H9 (cell line): ENCODE data around the gene GGCT. TPM values are rescaled to one million over a fixed set of nuclear protein-coding genes. Genes with fewer than 3 reads are reported as not detected.

Source experiments
- DNase-seq: peaks from one replicate; pipeline ENCODE4 v3.0.0-alpha.2; 2017
- H2AFZ ChIP-seq: one replicate; pipeline ENCODE4 v1.6.1; 2013; ENCODE audit warnings: mild to moderate bottlenecking, low read length, control low read depth, moderate library complexity
- H2AK5ac ChIP-seq: 2 replicates; pipeline ENCODE4 v1.6.1; 2013; ENCODE audit warnings: low read length, control low read depth, mixed read lengths; ENCODE audit not compliant: insufficient read length
- H2BK120ac ChIP-seq: one replicate; pipeline ENCODE4 v1.6.1; 2013; ENCODE audit warnings: low read depth, mild to moderate bottlenecking, low read length, control low read depth, inconsistent platforms; ENCODE audit not compliant: poor library complexity, severe bottlenecking
- H2BK12ac ChIP-seq: 2 replicates; pipeline ENCODE4 v1.6.1; 2013; ENCODE audit warnings: low read length, control low read depth, mixed read lengths, low read depth; ENCODE audit not compliant: insufficient read length
- H2BK15ac ChIP-seq: 2 replicates; pipeline ENCODE4 v1.6.1; 2013; ENCODE audit warnings: low read depth, low read length, control low read depth
- H2BK20ac ChIP-seq: one replicate; pipeline ENCODE4 v1.6.1; 2013; ENCODE audit warnings: low read depth, mild to moderate bottlenecking, low read length, control low read depth, inconsistent platforms; ENCODE audit not compliant: poor library complexity, severe bottlenecking
- H2BK5ac ChIP-seq: 2 replicates; pipeline ENCODE4 v1.6.1; 2013; ENCODE audit warnings: low read length, control low read depth, mixed read lengths; ENCODE audit not compliant: insufficient read length
- H3K14ac ChIP-seq: 2 replicates; pipeline ENCODE4 v1.6.1; 2013; ENCODE audit warnings: low read length, control low read depth; ENCODE audit not compliant: insufficient read depth
- H3K18ac ChIP-seq: 2 replicates; pipeline ENCODE4 v1.6.1; 2013; ENCODE audit warnings: low read depth, mild to moderate bottlenecking, mixed read lengths, low read length, control low read depth; ENCODE audit not compliant: insufficient read length
- H3K23ac ChIP-seq: 2 replicates; pipeline ENCODE4 v1.6.1; 2013; ENCODE audit warnings: low read length, control low read depth, mixed read lengths, low read depth; ENCODE audit not compliant: insufficient read length
- H3K23me2 ChIP-seq: 2 replicates; pipeline ENCODE4 v1.6.1; 2013; ENCODE audit warnings: low read depth, mild to moderate bottlenecking, mixed read lengths, low read length, control low read depth; ENCODE audit not compliant: insufficient read length, poor library complexity, severe bottlenecking
- H3K27ac ChIP-seq: 2 replicates; pipeline ENCODE4 v1.5.1; 2013; ENCODE audit warnings: low read length, control low read depth, mixed read lengths, low read depth; ENCODE audit not compliant: insufficient read length
- H3K27me3 ChIP-seq: 2 replicates; pipeline ENCODE4 v1.6.1; 2013; ENCODE audit warnings: low read length, control low read depth, inconsistent platforms; ENCODE audit not compliant: insufficient read depth
- H3K4ac ChIP-seq: 2 replicates; pipeline ENCODE4 v1.6.1; 2013; ENCODE audit warnings: low read depth, mild to moderate bottlenecking, control low read depth, inconsistent platforms, low read length, moderate library complexity
- H3K4me1 ChIP-seq: 2 replicates; pipeline ENCODE4 v1.6.1; 2013; ENCODE audit warnings: low read length, control low read depth, inconsistent platforms; ENCODE audit not compliant: insufficient read depth
- H3K4me2 ChIP-seq: 2 replicates; pipeline ENCODE4 v1.6.1; 2013; ENCODE audit warnings: low read length, control low read depth, mixed read lengths; ENCODE audit not compliant: insufficient read length, insufficient read depth
- H3K56ac ChIP-seq: 2 replicates; pipeline ENCODE4 v1.6.1; 2013; ENCODE audit warnings: low read depth, mild to moderate bottlenecking, mixed read lengths, low read length, control low read depth; ENCODE audit not compliant: insufficient read length
- H3K79me1 ChIP-seq: 2 replicates; pipeline ENCODE4 v1.6.1; 2013; ENCODE audit warnings: low read depth, mild to moderate bottlenecking, moderate library complexity, low read length, control low read depth, inconsistent platforms; ENCODE audit not compliant: insufficient read depth, poor library complexity, severe bottlenecking
- H3K79me2 ChIP-seq: 2 replicates; pipeline ENCODE4 v1.6.1; 2013; ENCODE audit warnings: low read length, control low read depth, inconsistent platforms; ENCODE audit not compliant: insufficient read depth
- H3K9ac ChIP-seq: 2 replicates; pipeline ENCODE4 v1.6.1; 2013; ENCODE audit warnings: low read length, control low read depth, mixed read lengths; ENCODE audit not compliant: insufficient read length; ENCODE audit errors: extremely low read depth
- H3K9me3 ChIP-seq: one replicate; pipeline ENCODE4 v1.6.1; 2013; ENCODE audit warnings: low read depth, low read length, inconsistent platforms; ENCODE audit not compliant: control insufficient read depth
- H3T11ph ChIP-seq: one replicate; pipeline ENCODE4 v1.6.1; 2013; ENCODE audit warnings: mild to moderate bottlenecking, low read length, control low read depth, inconsistent platforms
- H4K20me1 ChIP-seq: one replicate; pipeline ENCODE4 v1.6.1; 2013; ENCODE audit not compliant: control insufficient read depth, insufficient read length, insufficient read depth
- H4K5ac ChIP-seq: 2 replicates; pipeline ENCODE4 v1.6.1; 2013; ENCODE audit warnings: low read depth, mild to moderate bottlenecking, mixed read lengths, low read length, control low read depth; ENCODE audit not compliant: insufficient read length
- H4K8ac ChIP-seq: replicated peaks from 2 replicates; pipeline ENCODE4 v1.6.1; 2013; ENCODE audit warnings: low read length, control low read depth, mixed read lengths, low read depth; ENCODE audit not compliant: insufficient read length
- H4K91ac ChIP-seq: 2 replicates; pipeline ENCODE4 v1.6.1; 2013; ENCODE audit warnings: low read depth, mild to moderate bottlenecking, moderate library complexity, mixed read lengths, low read length, control low read depth; ENCODE audit not compliant: insufficient read length
- H3K27ac Mint-ChIP-seq, 3 experiments: 2 replicates in 2 of 3; 3 replicates in 1 of 3; pipeline ENCODE4 v1.8.0; 2020 to 2021; ENCODE audit warnings: mixed read lengths in 3 of 3, mild to moderate bottlenecking in 1 of 3, moderate library complexity in 1 of 3
- H3K27me3 Mint-ChIP-seq: 2 replicates; pipeline ENCODE4 v1.8.0; 2021; ENCODE audit warnings: low read depth, mild to moderate bottlenecking, moderate library complexity, mixed read lengths
- H3K36me3 Mint-ChIP-seq, 3 experiments: 2 replicates in 2 of 3; 3 replicates in 1 of 3; pipeline ENCODE4 v1.8.0; 2020 to 2021; ENCODE audit warnings: low read depth in 3 of 3, mixed read lengths in 3 of 3; ENCODE audit not compliant: insufficient read depth in 1 of 3
- H3K4me1 Mint-ChIP-seq, 2 experiments: 2 replicates each; pipeline ENCODE4 v1.8.0; 2020; ENCODE audit warnings: mixed read lengths in 2 of 2
- H3K4me3 Mint-ChIP-seq, 2 experiments: 2 replicates in 1 of 2; 3 replicates in 1 of 2; pipeline ENCODE4 v1.8.0; 2020 to 2021; ENCODE audit warnings: mild to moderate bottlenecking in 2 of 2, mixed read lengths in 2 of 2, moderate library complexity in 1 of 2
- H3K9me3 Mint-ChIP-seq, 2 experiments: 2 replicates in 1 of 2; 3 replicates in 1 of 2; pipeline ENCODE4 v1.8.0; 2020; ENCODE audit warnings: mild to moderate bottlenecking in 2 of 2, mixed read lengths in 2 of 2, moderate library complexity in 1 of 2
- CTCF ChIP-seq: fragments of 200-600 bp; sonication (generic); conservative IDR thresholded peaks from 3 replicates; pipeline ENCODE4 v1.8.0; 2021; ENCODE audit warnings: antibody characterized with exemption, mild to moderate bottlenecking
- WGBS: extraction: QIAGEN DNeasy Blood & Tissue Kit; methylation state at CpG from one replicate; pipeline ENCODE4 v1.1.7; 2013; ENCODE audit warnings: missing lambda C conversion rate, low lambda C conversion rate, mixed read lengths; ENCODE audit not compliant: insufficient read length; ENCODE audit errors: extremely low coverage; 5-methylcytosine and 5-hydroxymethylcytosine counted together
- total RNA-seq: library from RNA; stranded (reverse); gene quantifications from 2 replicates; pipeline ENCODE4 v1.2.1, GENCODE V29; 2021

The GGCT gene
- total RNA-seq, 1 experiment from 2014 or later = 84.9 TPM

- H3K9me3 ChIP-seq = no peaks in the 10 kb centered on the region
- no peak overlapping the region for H2AFZ ChIP-seq
- H4K8ac ChIP-seq = no peak overlapping the region
- H3K23ac ChIP-seq = no peak overlapping the region
- 0 out of 2 replicates have a peak overlapping the region, but pooled peaks have one; percentile 42 for H2BK15ac ChIP-seq
- no peak overlapping the region for H3K27ac ChIP-seq
- no peaks in the 10 kb centered on the region for H3K27me3 ChIP-seq
- no peaks in the 10 kb centered on the region for H4K20me1 ChIP-seq
- no peak overlapping the region for H2BK120ac ChIP-seq
- H2BK5ac ChIP-seq = no peak overlapping the region
- H3K23me2 ChIP-seq = no peaks in the 10 kb centered on the region
- H3K27ac Mint-ChIP-seq = peak overlapping the region in 1 of 3 experiments; percentile 74; a peak in 2 of 7 replicates
- H3K36me3 Mint-ChIP-seq = peaks cover 2 to 6% (median 5%) of the 10 kb centered on the region in 3 experiments; a peak in 5 of 7 replicates
- no peaks in the 10 kb centered on the region for H3K9me3 Mint-ChIP-seq
- no peak overlapping the region for H3T11ph ChIP-seq
- no peak for TF ChIP-seq CTCF
- peaks cover 6 to 18% of the 10 kb centered on the region in 2 experiments for H3K4me1 Mint-ChIP-seq
- no peak overlapping the region for H4K5ac ChIP-seq
- H3K4me2 ChIP-seq = no peak overlapping the region
- no peak overlapping the region for H3K9ac ChIP-seq
- no peak overlapping the region for H2BK12ac ChIP-seq
- H2BK20ac ChIP-seq = no peak overlapping the region
- H2AK5ac ChIP-seq = no peak overlapping the region
- no peak overlapping the region for H3K56ac ChIP-seq
- H3K4me1 ChIP-seq = no peaks in the 10 kb centered on the region
- WGBS = no CpG with 5 or more reads among the region's 4 CpGs
- H3K4me3 Mint-ChIP-seq = no peak overlapping the region
- no peak overlapping the region for H3K14ac ChIP-seq
- DNase-seq = no peak
- no peak overlapping the region for H3K4ac ChIP-seq
- no peaks in the 10 kb centered on the region for H3K79me1 ChIP-seq
- H4K91ac ChIP-seq = no peak overlapping the region
- H3K79me2 ChIP-seq = no peaks in the 10 kb centered on the region
- no peaks in the 10 kb centered on the region for H3K27me3 Mint-ChIP-seq
- H3K18ac ChIP-seq = no peak overlapping the region
Observed at GRCh38 chr7:30460246-30460633, 44.4 kb downstream of the GGCT start.
